Measurements from ENCODE around the gene ZC3H14. TPM values are rescaled to one million over a fixed set of nuclear protein-coding genes. Genes with fewer than 3 reads are reported as not detected.

Gene ZC3H14
- total and polyA plus RNA-seq, 4 donors: 22.4 to 54.5 (median 31.7) TPM

- H3K9ac ChIP-seq (ENCODE audit: low read depth in 1 of 2, low read length in 2 of 2): no peak overlapping the region
- no peaks in the 10 kb centered on the region for H3K27me3 ChIP-seq (ENCODE audit: control insufficient read depth in 4 of 4, insufficient read depth in 4 of 4, low read length in 3 of 4)
- no peak overlapping the region for H3K4me3 ChIP-seq (ENCODE audit: low read depth in 1 of 3, low read length in 3 of 3)
- DNase-seq (ENCODE audit: low spot score): no peak
- H3K27ac ChIP-seq (ENCODE audit: low read depth in 1 of 2, low read length in 2 of 2): no peak overlapping the region
- WGBS: 66% methylated on average over 1 of the region's 1 CpG
- no peak for TF ChIP-seq JUND (IDR thresholded peaks at IDR 0.05)
- TF ChIP-seq HNF4A (conservative IDR thresholded peaks at IDR 0.05): no peak
- H3K4me1 ChIP-seq (ENCODE audit: control insufficient read depth in 4 of 4, insufficient read depth in 4 of 4, low read length in 3 of 4): peaks cover 0 to 16% (median 9%) of the 10 kb centered on the region in 4 donors
- no peaks in the 10 kb centered on the region for H3K9me3 ChIP-seq (ENCODE audit: control insufficient read depth in 4 of 4, low read length in 3 of 4)
- peaks cover 9 to 52% (median 40%) of the 10 kb centered on the region in 4 donors for H3K36me3 ChIP-seq (ENCODE audit: control insufficient read depth in 4 of 4, insufficient read depth in 3 of 4, low read depth in 1 of 4, low read length in 3 of 4)
Measured at GRCh38 chr14:88611878-88612277, 49.0 kb downstream of the ZC3H14 start.

GRCh38 chr14:88612981-88613380 lies 50.1 kb downstream of the ZC3H14 start:
- H3K9ac ChIP-seq (ENCODE audit: low read depth in 1 of 2, low read length in 2 of 2): no peak overlapping the region
- no peak for TF ChIP-seq JUND (IDR thresholded peaks at IDR 0.05)
- TF ChIP-seq NR2F2 (IDR thresholded peaks at IDR 0.05): no peak
- TF ChIP-seq FOXA1 (IDR thresholded peaks at IDR 0.05): no peak
- no peak for TF ChIP-seq SP1 (IDR thresholded peaks at IDR 0.05)
- TF ChIP-seq ZBTB33 (IDR thresholded peaks at IDR 0.05): no peak
- TF ChIP-seq ATF3 (IDR thresholded peaks at IDR 0.05): no peak
- TF ChIP-seq HNF4G (IDR thresholded peaks at IDR 0.05): no peak
- TF ChIP-seq FOXA2 (IDR thresholded peaks at IDR 0.05): no peak
- TF ChIP-seq HNF4A (conservative IDR thresholded peaks at IDR 0.05): no peak
- no peak for TF ChIP-seq YY1 (IDR thresholded peaks at IDR 0.05)
- TF ChIP-seq TAF1 (conservative IDR thresholded peaks at IDR 0.05): no peak
- no peak for TF ChIP-seq MAX (IDR thresholded peaks at IDR 0.05)
- no peak for TF ChIP-seq GABPA (IDR thresholded peaks at IDR 0.05 in 1 of 2, conservative IDR thresholded peaks at IDR 0.05 in 1 of 2)
- TF ChIP-seq RXRA (IDR thresholded peaks at IDR 0.05): no peak
- no peak for TF ChIP-seq REST (IDR thresholded peaks at IDR 0.05)
- TF ChIP-seq CTCF (IDR thresholded peaks at IDR 0.05; ENCODE audit: low read depth, low read length, missing input control): no peak
- TF ChIP-seq RAD21 (IDR thresholded peaks at IDR 0.05): no peak
- TF ChIP-seq EGR1 (IDR thresholded peaks at IDR 0.05; ENCODE audit: low read depth in 2 of 2): no peak
- no peak overlapping the region for H3K27ac ChIP-seq (ENCODE audit: low read depth in 1 of 2, low read length in 2 of 2)
- WGBS: 87% methylated on average over 4 of the region's 4 CpGs
- H3K4me1 ChIP-seq (ENCODE audit: control insufficient read depth in 4 of 4, insufficient read depth in 4 of 4, low read length in 3 of 4): peaks cover 0 to 16% (median 9%) of the 10 kb centered on the region in 4 donors
- DNase-seq (ENCODE audit: low spot score): no peak
- H3K9me3 ChIP-seq (ENCODE audit: control insufficient read depth in 4 of 4, low read length in 3 of 4): no peaks in the 10 kb centered on the region
- peaks cover 5 to 41% (median 32%) of the 10 kb centered on the region in 4 donors for H3K36me3 ChIP-seq (ENCODE audit: control insufficient read depth in 4 of 4, insufficient read depth in 3 of 4, low read depth in 1 of 4, low read length in 3 of 4)
- no peaks in the 10 kb centered on the region for H3K27me3 ChIP-seq (ENCODE audit: control insufficient read depth in 4 of 4, insufficient read depth in 4 of 4, low read length in 3 of 4)
- no peak overlapping the region for H3K4me3 ChIP-seq (ENCODE audit: low read depth in 1 of 3, low read length in 3 of 3)
